ENCODE measurements around the gene WDR62.

DNA sequence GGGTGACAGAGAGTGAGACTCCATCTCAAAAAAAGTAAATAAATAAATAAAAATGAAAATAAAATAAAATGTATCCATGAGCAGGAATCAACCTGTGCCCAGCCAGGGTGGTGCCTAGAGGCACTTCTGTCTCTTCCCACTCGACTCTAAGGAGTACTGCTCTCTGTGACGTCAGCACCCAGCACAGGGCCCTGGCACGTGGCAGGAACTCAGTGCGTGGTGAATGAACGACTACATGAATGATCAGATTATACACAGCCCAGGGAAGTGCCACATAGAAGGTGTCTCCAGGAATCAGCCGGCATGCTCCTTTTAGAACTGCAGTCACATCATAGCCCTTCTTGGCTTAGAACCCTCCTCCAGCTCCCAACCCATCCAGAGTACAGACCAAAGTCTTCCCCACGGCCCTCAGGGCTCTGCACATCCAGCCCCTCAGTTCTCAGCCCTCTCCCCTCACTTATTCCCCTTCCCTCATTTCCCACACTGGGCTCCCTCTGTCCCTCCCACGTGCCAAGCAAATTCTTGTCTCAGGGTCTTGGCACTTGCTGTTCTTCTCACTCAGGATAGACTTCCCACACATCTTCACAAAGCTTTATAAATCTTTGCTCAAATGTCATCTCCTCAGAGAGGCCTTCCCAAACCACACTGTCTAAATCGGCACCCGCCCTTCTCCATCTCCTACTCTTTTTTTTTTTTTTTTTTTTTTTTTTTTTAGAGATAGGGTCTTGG lies 26.2 kb upstream of the WDR62 start:
- TF ChIP-seq SETDB1 (IDR thresholded peaks at IDR 0.05; ENCODE audit: insufficient read length, low read length) (no peak), ZNF121 (tag by site-specific recombination; IDR thresholded peaks at IDR 0.05) (no peak), ZNF184 (tag by site-specific recombination; IDR thresholded peaks at IDR 0.05) (no peak), ZNF23 (tag by site-specific recombination; IDR thresholded peaks at IDR 0.05; ENCODE audit: borderline replicate concordance) (no peak), ZNF548 (tag by site-specific recombination; IDR thresholded peaks at IDR 0.05) (0 out of 2 replicates have a peak, but pooled peaks have one; percentile 38)
- TF ChIP-seq, protein P1, sequence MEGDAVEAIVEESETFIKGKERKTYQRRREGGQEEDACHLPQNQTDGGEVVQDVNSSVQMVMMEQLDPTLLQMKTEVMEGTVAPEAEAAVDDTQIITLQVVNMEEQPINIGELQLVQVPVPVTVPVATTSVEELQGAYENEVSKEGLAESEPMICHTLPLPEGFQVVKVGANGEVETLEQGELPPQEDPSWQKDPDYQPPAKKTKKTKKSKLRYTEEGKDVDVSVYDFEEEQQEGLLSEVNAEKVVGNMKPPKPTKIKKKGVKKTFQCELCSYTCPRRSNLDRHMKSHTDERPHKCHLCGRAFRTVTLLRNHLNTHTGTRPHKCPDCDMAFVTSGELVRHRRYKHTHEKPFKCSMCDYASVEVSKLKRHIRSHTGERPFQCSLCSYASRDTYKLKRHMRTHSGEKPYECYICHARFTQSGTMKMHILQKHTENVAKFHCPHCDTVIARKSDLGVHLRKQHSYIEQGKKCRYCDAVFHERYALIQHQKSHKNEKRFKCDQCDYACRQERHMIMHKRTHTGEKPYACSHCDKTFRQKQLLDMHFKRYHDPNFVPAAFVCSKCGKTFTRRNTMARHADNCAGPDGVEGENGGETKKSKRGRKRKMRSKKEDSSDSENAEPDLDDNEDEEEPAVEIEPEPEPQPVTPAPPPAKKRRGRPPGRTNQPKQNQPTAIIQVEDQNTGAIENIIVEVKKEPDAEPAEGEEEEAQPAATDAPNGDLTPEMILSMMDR (tag by site-specific recombination; IDR thresholded peaks at IDR 0.05): no peak

Measured in HEK293 (cell line).